Measurements from ENCODE around the gene ALG11. TPM values are rescaled to one million over a fixed set of nuclear protein-coding genes. Genes with fewer than 3 reads are reported as not detected.

ALG11 gene
- total and polyA plus RNA-seq, 2 donors (not counting 1 experiment from before 2014, with no cell fraction given): 3.2 to 38.8 TPM

GRCh38 chr13:51997186-51997585 lies 15.0 kb upstream of the ALG11 start:
- no CpG with 5 or more reads among the region's 2 CpGs for WGBS (ENCODE audit: insufficient coverage)
- no peak for ATAC-seq (ENCODE audit: low read depth)
- POLR2A ChIA-PET: no interaction called here

More at GRCh38 chr13:51997186-51997585, 15.0 kb upstream of the ALG11 start:
- Histone ChIP-seq H3K9ac (ENCODE audit: low read length) (no peak overlapping the region), H3K4me1 (ENCODE audit: control insufficient read depth in 2 of 2, insufficient read depth in 2 of 2, low read length in 2 of 2) (no peaks in the 10 kb centered on the region), H3K9me3 (ENCODE audit: control extremely low read depth in 1 of 3, control insufficient read depth in 2 of 3, insufficient read depth in 1 of 3, low read length in 2 of 3) (no peaks in the 10 kb centered on the region), H3K79me2 (ENCODE audit: control insufficient read depth, insufficient read depth, low read length) (no peaks in the 10 kb centered on the region), H3K4me3 (ENCODE audit: control extremely low read depth in 1 of 5, extremely low read depth in 1 of 5, insufficient read depth in 1 of 5, low read depth in 2 of 5, low read length in 4 of 5) (no peak overlapping the region), H3K4me2 (replicated peaks; ENCODE audit: low read depth, low read length, poor library complexity, severe bottlenecking) (no peak overlapping the region), H2AFZ (ENCODE audit: insufficient read depth, low read depth, low read length, poor library complexity, severe bottlenecking) (no peak overlapping the region), H4K20me1 (ENCODE audit: control insufficient read depth, insufficient read depth, low read length, poor library complexity, severe bottlenecking) (no peaks in the 10 kb centered on the region), H3K27me3 (replicated peaks in 1 of 4; ENCODE audit: control extremely low read depth in 1 of 4, control insufficient read depth in 3 of 4, insufficient read depth in 4 of 4, low read length in 3 of 4) (peaks cover 0 to 24% (median 2%) of the 10 kb centered on the region in 4 experiments), H3K36me3 (replicated peaks in 1 of 2; ENCODE audit: control extremely low read depth in 1 of 2, control insufficient read depth in 1 of 2, extremely low read depth in 1 of 2, insufficient read depth in 2 of 2, low read length in 1 of 2) (no peaks in the 10 kb centered on the region), H3K27ac (ENCODE audit: low read length in 2 of 2) (no peak overlapping the region)
- intact Hi-C loops (cut with micrococcal nuclease): no loop called here
- Mint-ChIP-seq H3K9me3 (ENCODE audit: insufficient read depth) (no peaks in the 10 kb centered on the region), H3K27me3 (peaks cover 39% of the 10 kb centered on the region), H3K4me3 (no peak overlapping the region), H3K27ac (no peak overlapping the region), H3K4me1 (no peaks in the 10 kb centered on the region)
- CTCF ChIA-PET: no interaction called here
- no peak for DNase-seq
- TF ChIP-seq CTCF (IDR thresholded peaks at IDR 0.05): no peak
- TF ChIP-seq EZH2 (IDR thresholded peaks at IDR 0.05; ENCODE audit: borderline replicate concordance, insufficient read depth, low read depth, low read length, poor library complexity, severe bottlenecking): no peak
